GM19023 (cell line): ENCODE results near the gene SHISA6.

Experiments used
- ATAC-seq: cut with Tn5 transposase; IDR thresholded peaks from one replicate; pipeline ENCODE4 v1.9.1; 2021; ENCODE audit warnings: mild to moderate bottlenecking, moderate library complexity; ENCODE audit not compliant: unreplicated experiment

Gene SHISA6

GRCh38 chr17:11430751-11431150, 189.7 kb downstream of the SHISA6 start:
- ATAC-seq, result no peak

GRCh38 chr17:11438673-11439072, 197.7 kb downstream of the SHISA6 start:
- ATAC-seq, result no peak

- ATAC-seq, result no peak
Observed at GRCh38 chr17:11441004-11441403, 200.0 kb downstream of the SHISA6 start.

- ATAC-seq, result no peak
Observed at GRCh38 chr17:11446316-11446715, 205.3 kb downstream of the SHISA6 start.

GRCh38 chr17:11454096-11454495, 213.1 kb downstream of the SHISA6 start:
- ATAC-seq, result no peak

GRCh38 chr17:11458279-11458678, 217.3 kb downstream of the SHISA6 start:
- no peak for ATAC-seq

GRCh38 chr17:11459861-11460331, 218.9 kb downstream of the SHISA6 start:
- no peak for ATAC-seq

GRCh38 chr17:11461993-11462548, 221.1 kb downstream of the SHISA6 start:
- ATAC-seq, result no peak

- no peak for ATAC-seq
Observed at GRCh38 chr17:11467639-11468038, 226.6 kb downstream of the SHISA6 start.

- ATAC-seq, result no peak
Observed at GRCh38 chr17:11485336-11486100, 244.5 kb downstream of the SHISA6 start.

GRCh38 chr17:11486101-11486867, 245.3 kb downstream of the SHISA6 start:
- no peak for ATAC-seq

GRCh38 chr17:11486868-11487310, 245.9 kb downstream of the SHISA6 start:
- ATAC-seq, result no peak

GRCh38 chr17:11487469-11487868, 246.5 kb downstream of the SHISA6 start:
- no peak for ATAC-seq

- no peak for ATAC-seq
Observed at GRCh38 chr17:11488407-11488806, 247.4 kb downstream of the SHISA6 start.

GRCh38 chr17:11490171-11490755, 249.2 kb downstream of the SHISA6 start:
- ATAC-seq, result no peak

- ATAC-seq, result no peak
Observed at GRCh38 chr17:11492511-11492910, 251.5 kb downstream of the SHISA6 start.

GRCh38 chr17:11493936-11494335, 252.9 kb downstream of the SHISA6 start:
- ATAC-seq, result no peak

GRCh38 chr17:11495613-11496012, 254.6 kb downstream of the SHISA6 start:
- no peak for ATAC-seq

GRCh38 chr17:11499881-11500280, 258.9 kb downstream of the SHISA6 start:
- no peak for ATAC-seq

- ATAC-seq, result no peak
Observed at GRCh38 chr17:11503308-11504035, 262.5 kb downstream of the SHISA6 start.

- ATAC-seq, result no peak
Observed at GRCh38 chr17:11506635-11507034, 265.6 kb downstream of the SHISA6 start.
